GM12878 (cell line): ENCODE measurements around the gene PAX5. TPM values are rescaled to one million over a fixed set of nuclear protein-coding genes. Genes with fewer than 3 reads are reported as not detected.
A peak's percentile ranks its signal among the peaks of the same experiment; 100 is the strongest.

Experiments
- CHD2 ChIP-seq: IDR thresholded peaks from 2 replicates; pipeline ENCODE4 v1.6.1; 2011; ENCODE audit warnings: low read depth, low read length, improper control_type of control experiment, borderline replicate concordance
- E2F8 ChIP-seq: fragments of 450-650 bp; IDR thresholded peaks from 2 replicates; pipeline ENCODE4 v1.6.1; 2018; ENCODE audit warnings: mild to moderate bottlenecking, low read depth, moderate library complexity; ENCODE audit not compliant: partially characterized antibody
- EED ChIP-seq: sonication (generic); IDR thresholded peaks from 2 replicates; pipeline ENCODE4 v1.6.1; 2016; ENCODE audit warnings: antibody characterized with exemption, low read depth
- HCFC1 ChIP-seq: fragments of 150-350 bp; IDR thresholded peaks from 2 replicates; pipeline ENCODE4 v1.6.1; 2014; ENCODE audit warnings: low read length
- HDGF ChIP-seq: fragments of 450-650 bp; IDR thresholded peaks from 2 replicates; pipeline ENCODE4 v1.6.1; 2016; ENCODE audit warnings: antibody characterized with exemption
- KDM1A ChIP-seq: fragments of 200-600 bp; sonication (generic); IDR thresholded peaks from 2 replicates; pipeline ENCODE4 v1.6.1; 2016; ENCODE audit warnings: borderline replicate concordance
- MAX ChIP-seq: IDR thresholded peaks from 2 replicates; pipeline ENCODE4 v1.6.1; 2012; ENCODE audit warnings: low read depth, low read length, improper control_type of control experiment
- MTA3 ChIP-seq: IDR thresholded peaks from 2 replicates; pipeline ENCODE4 v1.6.1; 2012; ENCODE audit warnings: low read length, inconsistent platforms, borderline replicate concordance
- NFXL1 ChIP-seq: fragments of 450-650 bp; IDR thresholded peaks from 2 replicates; pipeline ENCODE4 v1.6.1; 2017; ENCODE audit warnings: antibody characterized with exemption, mild to moderate bottlenecking, borderline replicate concordance
- POLR2AphosphoS2 ChIP-seq: IDR thresholded peaks from 2 replicates; pipeline ENCODE4 v1.6.1; 2011; ENCODE audit warnings: low read depth, mild to moderate bottlenecking, low read length, improper control_type of control experiment, moderate library complexity
- POLR2AphosphoS5 ChIP-seq: IDR thresholded peaks from 2 replicates; pipeline ENCODE4 v1.6.1; 2011; ENCODE audit warnings: mild to moderate bottlenecking, low read length, inconsistent platforms
- RAD51 ChIP-seq: fragments of 450-650 bp; IDR thresholded peaks from 2 replicates; pipeline ENCODE4 v1.6.1; 2016; ENCODE audit warnings: moderate library complexity, mild to moderate bottlenecking, inconsistent platforms
- SKIL ChIP-seq: fragments of 450-650 bp; IDR thresholded peaks from 2 replicates; pipeline ENCODE4 v1.6.1; 2017; ENCODE audit warnings: mild to moderate bottlenecking, low read depth, inconsistent platforms; ENCODE audit not compliant: poor library complexity, severe bottlenecking
- SMC3 ChIP-seq: IDR thresholded peaks from 2 replicates; pipeline ENCODE4 v1.6.1; 2011; ENCODE audit warnings: low read length, improper control_type of control experiment, borderline replicate concordance
- SP1 ChIP-seq: IDR thresholded peaks from one replicate; pipeline ENCODE4 v1.6.1; 2011; ENCODE audit warnings: low read depth, low read length
- SUPT20H ChIP-seq: IDR thresholded peaks from 2 replicates; pipeline ENCODE4 v1.6.1; 2011; ENCODE audit warnings: low read depth, mild to moderate bottlenecking, low read length, moderate library complexity, borderline replicate concordance; ENCODE audit not compliant: control insufficient read depth
- SUZ12 ChIP-seq: fragments of 200-600 bp; sonication (generic); IDR thresholded peaks from one replicate; pipeline ENCODE4 v1.6.1; 2018; ENCODE audit warnings: antibody characterized with exemption, mild to moderate bottlenecking; ENCODE audit not compliant: unreplicated experiment
- TCF12 ChIP-seq: IDR thresholded peaks from 2 replicates; pipeline ENCODE4 v1.6.1; 2011; ENCODE audit warnings: low read depth, mild to moderate bottlenecking, low read length
- TCF3 ChIP-seq: IDR thresholded peaks from 2 replicates; pipeline ENCODE4 v1.6.1; 2012; ENCODE audit warnings: low read depth, mild to moderate bottlenecking, low read length, borderline replicate concordance; ENCODE audit not compliant: insufficient read depth
- YY1 ChIP-seq: IDR thresholded peaks from 2 replicates; pipeline ENCODE4 v1.6.1; 2011; ENCODE audit warnings: low read depth, mild to moderate bottlenecking, low read length
- ZBTB33 ChIP-seq: fragments of 450-650 bp; IDR thresholded peaks from 2 replicates; pipeline ENCODE4 v1.6.1; 2017; ENCODE audit warnings: mild to moderate bottlenecking
- ZNF24 ChIP-seq: fragments of 450-650 bp; IDR thresholded peaks from 2 replicates; pipeline ENCODE4 v1.6.1; 2017; ENCODE audit warnings: antibody characterized with exemption, mild to moderate bottlenecking
- polyA plus RNA-seq, 11 experiments: library from polyadenylated mRNA; depleted of rRNA in 4 of 11; unstranded in 6 of 11; stranded (reverse) in 5 of 11; fragments of >200 nt; fragmentation: Nextera tagmentation in 4 of 11; fragmentation: Illumina TruSeq in 1 of 11; extraction: Ambion mirVana in 4 of 11; extraction: Trizol in 1 of 11; gene quantifications; 1 replicate in 1 of 11; 2 replicates in 10 of 11; pipeline versions ENCODE4 v1.2.1 to v1.2.3, GENCODE V29; 2011 to 2016; ENCODE audit warnings: inconsistent platforms in 2 of 11, missing spikeins in 2 of 11, low read depth in 1 of 11
- total RNA-seq, 4 experiments: library from RNA; depleted of rRNA in 3 of 4; stranded (reverse); fragments of >200 nt in 3 of 4; fragmentation: Illumina TruSeq in 1 of 4; extraction: Trizol in 1 of 4; gene quantifications; 2 replicates each; pipeline versions ENCODE4 v1.2.1 to v1.2.3, GENCODE V29; 2013 to 2021

PAX5 gene
- total and polyA plus RNA-seq, 10 of the 15 experiments (the other 5 are each of a cell fraction or from before 2014, with no cell fraction given), result 2.2 to 123 (median 31.9) TPM

- no peak for TF ChIP-seq HCFC1
- peak; percentile 65; the same call in 1 of the 2 replicates for TF ChIP-seq YY1
- TF ChIP-seq POLR2AphosphoS2, result no peak
- TF ChIP-seq SP1, result no peak
- no peak for TF ChIP-seq SUPT20H
- peak; percentile 25; the same call in 1 of the 2 replicates for TF ChIP-seq HDGF
- TF ChIP-seq TCF12, result peak; percentile 71; the same call in 1 of the 2 replicates
- TF ChIP-seq RAD51, result no peak
- TF ChIP-seq KDM1A, result no peak
- TF ChIP-seq ZNF24, result peak; percentile 95
- no peak for TF ChIP-seq E2F8
- no peak for TF ChIP-seq POLR2AphosphoS5
- TF ChIP-seq SMC3, result peak; percentile 81
- no peak for TF ChIP-seq CHD2
- TF ChIP-seq EED, result no peak
- TF ChIP-seq ZBTB33, result no peak
- peak; percentile 91 for TF ChIP-seq TCF3
- no peak for TF ChIP-seq MTA3
- no peak for TF ChIP-seq NFXL1
- TF ChIP-seq SUZ12, result no peak
- no peak for TF ChIP-seq SKIL
- TF ChIP-seq MAX, result no peak
These were observed 160.7 kb downstream of the PAX5 start (continued) for GRCh38 chr9:36873247-36873875.
